Stomach (tissue), 9 donors: ENCODE measurements around the gene ETV6. TPM values are rescaled to one million over a fixed set of nuclear protein-coding genes. Genes with fewer than 3 reads are reported as not detected.

Experiments used
- DNase-seq, 2 donors: peaks; one replicate each; pipeline versions ENCODE4 v3.0.0 to v3.0.0-alpha.2; 2013 to 2019
- H3K27ac ChIP-seq, 5 donors: fragments of 200-600 bp in 4 of 5; sonication (generic) in 4 of 5; one replicate each; pipeline ENCODE4 v1.5.1; 2013 to 2019; ENCODE audit warnings: mild to moderate bottlenecking in 1 of 5, moderate library complexity in 1 of 5
- H3K27me3 ChIP-seq, 3 donors: fragments of 200-600 bp; sonication (generic); one replicate each; pipeline ENCODE4 v1.5.1; 2017 to 2019; ENCODE audit warnings: mixed run types in 1 of 3
- H3K36me3 ChIP-seq, 4 donors: fragments of 200-600 bp; sonication (generic); 1 replicate in 3 of 4; 2 replicates in 1 of 4; pipeline ENCODE4 v1.5.1; 2016 to 2019
- H3K4me1 ChIP-seq, 4 donors: fragments of 200-600 bp; sonication (generic); one replicate each; pipeline ENCODE4 v1.5.1; 2016 to 2019
- H3K4me3 ChIP-seq, 4 donors: fragments of 200-600 bp; sonication (generic) in 3 of 4; one replicate each; pipeline ENCODE4 v1.5.1; 2016 to 2019; ENCODE audit warnings: mild to moderate bottlenecking in 1 of 4
- H3K9me3 ChIP-seq, 4 donors: fragments of 200-600 bp; sonication (generic); one replicate each; pipeline ENCODE4 v1.5.1; 2016 to 2019
- EP300 ChIP-seq: sonication (generic); formaldehyde crosslinking; IDR thresholded peaks from one replicate; pipeline ENCODE4 v1.6.1; 2017; ENCODE audit warnings: antibody characterized with exemption
- POLR2A ChIP-seq, 4 donors: fragments of 450-650 bp; IDR thresholded peaks; one replicate each; pipeline ENCODE4 v1.6.1; 2016; ENCODE audit warnings: antibody characterized with exemption in 4 of 4, control low read depth in 2 of 4, mild to moderate bottlenecking in 1 of 4, moderate library complexity in 1 of 4
- POLR2AphosphoS5 ChIP-seq, 3 donors: sonication (generic); formaldehyde crosslinking; IDR thresholded peaks; one replicate each; pipeline ENCODE4 v1.6.1; 2016; ENCODE audit warnings: antibody characterized with exemption in 3 of 3
- WGBS, 5 donors: extraction: QIAGEN DNeasy Blood & Tissue Kit in 3 of 5; methylation state at CpG; one replicate each; pipeline versions ENCODE4 v1.1.5 to v1.1.7; 2013 to 2018; 5-methylcytosine and 5-hydroxymethylcytosine counted together
- intact Hi-C: fragments of 100-400 bp; cut with DNase I; formaldehyde crosslinking; loops from one replicate; pipeline ENCODE4 v1.15.1; 2023; ENCODE audit warnings: low total_unique reads
- polyA plus RNA-seq, 3 donors: library from polyadenylated mRNA; stranded (reverse); fragments of 200-250 nt; gene quantifications; one replicate each; pipeline ENCODE4 v1.2.3, GENCODE V29; 2013
- total RNA-seq, 5 donors: library from RNA; depleted of rRNA; stranded (reverse); fragments of >200 nt; gene quantifications; one replicate each; pipeline versions ENCODE4 v1.1.0 to v1.2.3, GENCODE V29; 2014 to 2016
- TF ChIP-seq, protein P1 (sequence below), 7 experiments: fragments of 450-650 bp in 4 of 7; fragments of 200-600 bp in 3 of 7; sonication (generic) in 3 of 7; IDR thresholded peaks; one replicate each; pipeline ENCODE4 v1.5.1; 2016 to 2019; ENCODE audit warnings: antibody characterized with exemption in 7 of 7, control low read depth in 2 of 7, mild to moderate bottlenecking in 1 of 7
- donor health status: healthy with polysubstance abuse.
- donor health status: Bipolar disorder and iron deficiency.
- donor health status: healthy.

The ETV6 gene
- total and polyA plus RNA-seq, 8 donors: 4.1 to 60.3 (median 13.4) TPM

DNA sequence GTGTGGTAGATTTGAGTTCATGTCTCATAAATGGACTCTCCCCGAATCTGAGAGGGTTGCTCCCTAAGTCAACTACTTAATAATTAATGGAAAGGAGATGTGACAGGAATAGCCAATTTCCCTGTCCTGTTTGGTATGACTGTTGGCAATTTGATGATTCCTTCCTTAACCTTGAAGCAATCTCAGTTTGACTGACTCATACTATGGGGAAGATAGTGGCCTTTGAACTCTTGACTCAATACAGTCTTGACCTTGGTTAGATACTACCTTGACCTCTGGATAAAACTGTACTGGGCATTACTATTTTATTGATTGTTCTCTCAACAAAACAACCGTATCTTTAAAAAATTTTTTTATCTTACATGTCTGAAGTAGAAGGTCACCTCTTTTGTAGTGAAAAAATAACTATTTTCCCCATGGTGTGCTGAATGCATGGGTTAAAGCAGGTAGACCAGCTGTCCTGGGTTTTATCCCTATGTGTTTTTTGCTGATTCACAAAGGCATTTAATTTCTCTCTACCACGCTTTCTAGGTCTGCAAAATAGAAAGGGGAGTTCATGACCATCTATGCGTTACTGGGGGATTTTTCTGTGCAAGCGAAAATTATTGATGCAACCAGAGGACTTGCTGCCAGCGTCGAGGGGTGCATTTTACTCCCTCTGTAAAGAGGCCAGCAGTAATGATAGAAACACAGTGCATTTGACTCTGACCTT is 80.1 kb downstream of the ETV6 start:
- DNase-seq: no peak
- TF ChIP-seq, protein P1, sequence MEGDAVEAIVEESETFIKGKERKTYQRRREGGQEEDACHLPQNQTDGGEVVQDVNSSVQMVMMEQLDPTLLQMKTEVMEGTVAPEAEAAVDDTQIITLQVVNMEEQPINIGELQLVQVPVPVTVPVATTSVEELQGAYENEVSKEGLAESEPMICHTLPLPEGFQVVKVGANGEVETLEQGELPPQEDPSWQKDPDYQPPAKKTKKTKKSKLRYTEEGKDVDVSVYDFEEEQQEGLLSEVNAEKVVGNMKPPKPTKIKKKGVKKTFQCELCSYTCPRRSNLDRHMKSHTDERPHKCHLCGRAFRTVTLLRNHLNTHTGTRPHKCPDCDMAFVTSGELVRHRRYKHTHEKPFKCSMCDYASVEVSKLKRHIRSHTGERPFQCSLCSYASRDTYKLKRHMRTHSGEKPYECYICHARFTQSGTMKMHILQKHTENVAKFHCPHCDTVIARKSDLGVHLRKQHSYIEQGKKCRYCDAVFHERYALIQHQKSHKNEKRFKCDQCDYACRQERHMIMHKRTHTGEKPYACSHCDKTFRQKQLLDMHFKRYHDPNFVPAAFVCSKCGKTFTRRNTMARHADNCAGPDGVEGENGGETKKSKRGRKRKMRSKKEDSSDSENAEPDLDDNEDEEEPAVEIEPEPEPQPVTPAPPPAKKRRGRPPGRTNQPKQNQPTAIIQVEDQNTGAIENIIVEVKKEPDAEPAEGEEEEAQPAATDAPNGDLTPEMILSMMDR (IDR thresholded peaks at IDR 0.05): no peak
- TF ChIP-seq EP300: no peak
- TF ChIP-seq POLR2A (IDR thresholded peaks at IDR 0.05): no peak
- TF ChIP-seq POLR2AphosphoS5 (IDR thresholded peaks at IDR 0.05): no peak
- Histone ChIP-seq H3K36me3 (no peaks in the 10 kb centered on the region), H3K27me3 (no peaks in the 10 kb centered on the region), H3K27ac (peak overlapping the region; percentile 77 to 92 (median 84)), H3K4me3 (no peak overlapping the region), H3K9me3 (no peaks in the 10 kb centered on the region), H3K4me1 (peaks cover 67 to 80% (median 74%) of the 10 kb centered on the region in 4 donors)
- 41 to 70% (median 50%) methylated on average over 7 of the region's 7 CpGs for WGBS, 5 donors
- intact Hi-C loops: no loop called here

DNA sequence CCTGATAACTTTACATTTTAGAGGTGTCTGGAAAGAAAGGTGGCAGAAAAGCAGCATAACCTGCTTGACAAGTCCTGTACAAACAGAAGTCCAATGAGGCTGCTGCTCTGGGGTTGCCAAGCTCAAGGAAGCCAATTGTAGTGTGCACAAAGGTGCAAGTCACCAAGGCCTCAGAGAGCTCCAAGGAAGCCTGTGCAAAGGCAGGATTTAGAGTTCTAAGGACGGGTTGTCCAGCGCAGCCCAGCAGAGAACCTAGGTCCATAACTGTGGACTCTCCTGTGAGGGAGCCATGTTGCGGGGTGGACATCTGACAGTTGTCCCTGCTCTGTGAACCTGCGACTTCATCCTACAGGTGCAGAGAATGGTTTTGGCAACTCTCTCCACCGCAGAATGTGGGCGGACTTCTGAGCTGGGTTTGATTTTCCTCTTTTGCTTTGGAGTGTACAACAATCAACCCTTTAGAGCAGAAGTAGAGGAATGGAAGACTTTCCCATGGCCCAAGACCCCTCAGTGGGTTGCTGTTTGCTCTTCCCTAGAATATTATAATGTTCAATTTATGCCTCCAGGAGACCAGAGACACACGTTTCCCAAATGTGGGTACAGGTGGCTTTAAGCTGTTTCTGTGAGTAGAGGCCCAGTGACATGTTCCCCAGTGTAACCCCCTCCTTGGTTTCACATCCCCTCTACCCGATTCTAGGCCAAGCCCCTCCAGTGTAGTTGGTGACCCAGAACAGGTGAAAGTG is 81.0 kb downstream of the ETV6 start:
- intact Hi-C loops: no loop called here
- H3K4me3 ChIP-seq: no peak overlapping the region
- H3K36me3 ChIP-seq: no peaks in the 10 kb centered on the region
- H3K27ac ChIP-seq: peak overlapping the region; percentile 77 to 92 (median 84)
- TF ChIP-seq EP300: no peak
- peak in 2 of 3 donors; percentile 79 to 85 for TF ChIP-seq POLR2AphosphoS5 (IDR thresholded peaks at IDR 0.05)
- H3K27me3 ChIP-seq: no peaks in the 10 kb centered on the region
- DNase-seq: peak; percentile 84 to 95
- peaks cover 60 to 71% (median 67%) of the 10 kb centered on the region in 4 donors for H3K4me1 ChIP-seq
- WGBS, 5 donors: 29 to 57% (median 35%) methylated on average over 6 to 8 of the region's 8 CpGs
- H3K9me3 ChIP-seq: no peaks in the 10 kb centered on the region

GRCh38 chr12:11731042-11731357 is 81.5 kb downstream of the ETV6 start:
- intact Hi-C loops: no loop called here
- TF ChIP-seq POLR2AphosphoS5 (IDR thresholded peaks at IDR 0.05) (no peak), EP300 (no peak), POLR2A (IDR thresholded peaks at IDR 0.05) (no peak)
- TF ChIP-seq, protein P1 (IDR thresholded peaks at IDR 0.05): no peak
- Histone ChIP-seq H3K4me1 (peaks cover 60 to 66% (median 64%) of the 10 kb centered on the region in 4 donors), H3K9me3 (no peaks in the 10 kb centered on the region), H3K27ac (peak overlapping the region; percentile 77 to 92 (median 84)), H3K36me3 (no peaks in the 10 kb centered on the region), H3K27me3 (no peaks in the 10 kb centered on the region), H3K4me3 (no peak overlapping the region)
- 35 to 58% (median 50%) methylated on average over 1 of the region's 1 CpG for WGBS, 5 donors
- no peak for DNase-seq

DNA sequence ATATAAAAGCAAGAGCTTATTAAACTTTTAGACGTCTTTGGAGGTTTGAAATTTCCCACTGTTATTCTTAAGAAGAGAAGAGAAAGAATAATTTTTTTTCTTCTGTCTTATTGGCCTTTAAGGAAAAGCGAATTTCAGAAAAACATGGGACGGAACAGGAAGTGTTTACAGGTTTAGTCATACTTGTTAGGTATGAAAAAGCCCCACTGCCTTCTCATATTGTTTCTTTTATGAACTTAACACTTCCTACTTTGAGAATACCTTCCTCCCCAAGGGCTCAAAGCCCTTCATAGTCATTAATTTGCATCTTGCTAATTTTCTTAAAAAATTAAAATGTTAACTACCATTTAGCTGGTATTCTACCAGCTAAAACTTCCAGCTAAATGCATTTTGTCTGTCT is 82.0 kb downstream of the ETV6 start:
- intact Hi-C loops: no loop called here
- WGBS, 5 donors: 21 to 28% (median 26%) methylated on average over 3 of the region's 3 CpGs
- Histone ChIP-seq H3K4me1 (peaks cover 59 to 62% (median 60%) of the 10 kb centered on the region in 4 donors), H3K4me3 (no peak overlapping the region), H3K9me3 (no peaks in the 10 kb centered on the region), H3K27ac (peak overlapping the region; percentile 77 to 92 (median 80)), H3K27me3 (no peaks in the 10 kb centered on the region), H3K36me3 (no peaks in the 10 kb centered on the region)
- TF ChIP-seq POLR2A (IDR thresholded peaks at IDR 0.05): no peak
- TF ChIP-seq EP300: no peak
- TF ChIP-seq POLR2AphosphoS5 (IDR thresholded peaks at IDR 0.05): no peak
- DNase-seq: no peak

DNA sequence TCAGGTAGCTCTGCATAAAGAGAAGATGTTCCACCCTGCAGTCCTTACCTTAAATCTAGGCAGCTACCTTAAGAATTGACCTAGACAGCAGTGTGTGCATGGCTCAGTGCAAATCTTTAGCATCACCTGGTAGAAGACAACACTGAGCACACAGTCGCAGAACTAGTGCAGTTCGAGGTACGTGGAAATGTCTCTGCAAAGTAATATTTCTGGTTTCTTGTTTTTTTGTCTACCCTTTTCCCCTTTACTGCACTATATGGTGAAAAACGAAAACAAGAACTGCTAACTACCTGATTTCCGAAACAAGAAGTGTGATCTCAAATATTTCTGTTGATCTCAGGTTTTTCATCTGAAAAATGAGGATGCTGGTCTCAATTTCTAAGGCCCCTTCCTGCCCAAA is 82.5 kb downstream of the ETV6 start:
- H3K4me1 ChIP-seq: peaks cover 55 to 56% (median 55%) of the 10 kb centered on the region in 4 donors
- H3K27me3 ChIP-seq: no peaks in the 10 kb centered on the region
- DNase-seq: no peak
- H3K36me3 ChIP-seq: no peaks in the 10 kb centered on the region
- no peaks in the 10 kb centered on the region for H3K9me3 ChIP-seq
- no peak overlapping the region for H3K4me3 ChIP-seq
- intact Hi-C loops: no loop called here
- H3K27ac ChIP-seq: peak overlapping the region; percentile 77 to 92 (median 80)
- 79 to 91% (median 87%) methylated on average over 5 of the region's 5 CpGs for WGBS, 5 donors
- no peak for TF ChIP-seq POLR2A (IDR thresholded peaks at IDR 0.05)
- TF ChIP-seq, protein P1 (IDR thresholded peaks at IDR 0.05): no peak
- no peak for TF ChIP-seq POLR2AphosphoS5 (IDR thresholded peaks at IDR 0.05)
- no peak for TF ChIP-seq EP300
